Lower leg skin (tissue), 3 donors: Measurements from ENCODE around the gene NDUFB1.

Source experiments
- CTCF ChIP-seq, 3 donors: fragments of 450-650 bp; IDR thresholded peaks; one replicate each; pipeline ENCODE4 v1.5.1; 2016; ENCODE audit warnings: antibody characterized with exemption in 3 of 3, mild to moderate bottlenecking in 3 of 3, moderate library complexity in 2 of 3
- POLR2A ChIP-seq, 2 donors: fragments of 450-650 bp; IDR thresholded peaks; one replicate each; pipeline ENCODE4 v1.6.1; 2016 to 2017; ENCODE audit warnings: antibody characterized with exemption in 2 of 2, mild to moderate bottlenecking in 1 of 2, moderate library complexity in 1 of 2

GRCh38 chr14:92122351-92122677 is 808 bp upstream of the NDUFB1 start:
- no peak for TF ChIP-seq CTCF (IDR thresholded peaks at IDR 0.05)
- no peak for TF ChIP-seq POLR2A (IDR thresholded peaks at IDR 0.05)
